Esophagus squamous epithelium (tissue), 5 donors: Measurements from ENCODE around the gene GSG1L. TPM values are rescaled to one million over a fixed set of nuclear protein-coding genes. Genes with fewer than 3 reads are reported as not detected.
"Not testable (repeated sequence)": the region's sequence is repeated elsewhere in the genome, so short reads cannot be mapped to it uniquely, and the experiment has no call there.

ENCODE experiments used
- DNase-seq: peaks from one replicate; lab custom pipeline; 2025; lab: John Stamatoyannopoulos, UW
- H3K27ac ChIP-seq, 4 donors: fragments of 200-600 bp; sonication (generic); one replicate each; pipeline ENCODE4 v1.5.1; 2016 to 2019; ENCODE audit warnings: mild to moderate bottlenecking in 1 of 4
- H3K27me3 ChIP-seq, 4 donors: fragments of 200-600 bp; sonication (generic); 1 replicate in 3 of 4; 2 replicates in 1 of 4; pipeline versions ENCODE4 v1.5.1 to v1.6.0; 2017 to 2021; ENCODE audit warnings: antibody characterized with exemption in 1 of 4
- H3K36me3 ChIP-seq, 3 donors: fragments of 200-600 bp; sonication (generic); one replicate each; pipeline ENCODE4 v1.5.1; 2016 to 2019
- H3K4me1 ChIP-seq, 3 donors: fragments of 200-600 bp; sonication (generic); one replicate each; pipeline ENCODE4 v1.5.1; 2017 to 2019
- H3K4me3 ChIP-seq, 4 donors: fragments of 200-600 bp; sonication (generic); 1 replicate in 3 of 4; 2 replicates in 1 of 4; pipeline ENCODE4 v1.5.1; 2016 to 2019; ENCODE audit warnings: mild to moderate bottlenecking in 2 of 4, moderate library complexity in 1 of 4
- H3K9me3 ChIP-seq, 3 donors: fragments of 200-600 bp; sonication (generic); one replicate each; pipeline ENCODE4 v1.5.1; 2016 to 2019
- CTCF ChIP-seq, 6 experiments: fragments of 450-650 bp in 4 of 6; fragments of 200-600 bp in 2 of 6; sonication (generic) in 2 of 6; IDR thresholded peaks; one replicate each; pipeline ENCODE4 v1.5.1; 2016 to 2019; ENCODE audit warnings: antibody characterized with exemption in 6 of 6, mild to moderate bottlenecking in 4 of 6, moderate library complexity in 4 of 6
- POLR2A ChIP-seq, 4 donors: fragments of 450-650 bp; IDR thresholded peaks; one replicate each; pipeline ENCODE4 v1.6.1; 2017; ENCODE audit warnings: antibody characterized with exemption in 4 of 4, mild to moderate bottlenecking in 4 of 4, moderate library complexity in 3 of 4
- WGBS, 2 donors: methylation state at CpG; one replicate each; pipeline ENCODE4 v1.1.5; 2018; 5-methylcytosine and 5-hydroxymethylcytosine counted together
- intact Hi-C: fragments of 100-400 bp; cut with DNase I; formaldehyde crosslinking; loops from one replicate; pipeline ENCODE4 v1.15.0; 2022
- total RNA-seq, 4 donors: library from RNA; depleted of rRNA; stranded (reverse); fragments of >200 nt; gene quantifications; one replicate each; pipeline ENCODE4 v1.1.0, GENCODE V29; 2016
- donor health status: DM: yes; HTN: yes; CAD: no.

The GSG1L gene
- total RNA-seq, 4 donors from 2014 or later: under 0.01 to 0.21 TPM; not detected in 2

DNA sequence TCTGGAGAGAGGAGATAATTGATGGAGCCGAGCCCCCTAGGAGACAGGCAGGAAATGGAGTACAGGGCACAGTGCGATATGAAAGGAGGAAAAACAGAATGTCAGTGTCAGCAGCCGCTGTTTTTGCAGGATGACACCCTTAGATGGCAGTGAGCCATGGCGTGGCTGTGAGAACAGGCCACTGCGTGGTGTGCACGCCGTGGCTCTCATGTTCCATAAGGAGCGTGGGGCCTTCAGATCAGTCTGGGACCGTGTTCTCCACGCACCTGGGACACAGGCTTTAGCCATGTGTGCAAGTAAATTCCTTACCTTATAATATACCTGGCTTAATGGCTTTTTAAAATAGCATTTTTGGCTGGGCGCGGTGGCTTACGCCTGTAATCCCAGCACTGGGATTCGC, 315.6 kb downstream of the GSG1L start:
- Histone ChIP-seq H3K36me3 (peaks cover 0 to 17% (median 0%) of the 10 kb centered on the region in 3 donors), H3K4me1 (peaks cover 0 to 28% (median 5%) of the 10 kb centered on the region in 3 donors), H3K27ac (no peak overlapping the region), H3K27me3 (no peaks in the 10 kb centered on the region), H3K4me3 (no peak overlapping the region), H3K9me3 (no peaks in the 10 kb centered on the region)
- intact Hi-C loops: no loop called here
- 91 to 93% methylated on average over 14 of the region's 14 CpGs for WGBS, 2 donors
- DNase-seq: no peak
- no peak for TF ChIP-seq POLR2A (IDR thresholded peaks at IDR 0.05)
- no peak for TF ChIP-seq CTCF (IDR thresholded peaks at IDR 0.05)

DNA sequence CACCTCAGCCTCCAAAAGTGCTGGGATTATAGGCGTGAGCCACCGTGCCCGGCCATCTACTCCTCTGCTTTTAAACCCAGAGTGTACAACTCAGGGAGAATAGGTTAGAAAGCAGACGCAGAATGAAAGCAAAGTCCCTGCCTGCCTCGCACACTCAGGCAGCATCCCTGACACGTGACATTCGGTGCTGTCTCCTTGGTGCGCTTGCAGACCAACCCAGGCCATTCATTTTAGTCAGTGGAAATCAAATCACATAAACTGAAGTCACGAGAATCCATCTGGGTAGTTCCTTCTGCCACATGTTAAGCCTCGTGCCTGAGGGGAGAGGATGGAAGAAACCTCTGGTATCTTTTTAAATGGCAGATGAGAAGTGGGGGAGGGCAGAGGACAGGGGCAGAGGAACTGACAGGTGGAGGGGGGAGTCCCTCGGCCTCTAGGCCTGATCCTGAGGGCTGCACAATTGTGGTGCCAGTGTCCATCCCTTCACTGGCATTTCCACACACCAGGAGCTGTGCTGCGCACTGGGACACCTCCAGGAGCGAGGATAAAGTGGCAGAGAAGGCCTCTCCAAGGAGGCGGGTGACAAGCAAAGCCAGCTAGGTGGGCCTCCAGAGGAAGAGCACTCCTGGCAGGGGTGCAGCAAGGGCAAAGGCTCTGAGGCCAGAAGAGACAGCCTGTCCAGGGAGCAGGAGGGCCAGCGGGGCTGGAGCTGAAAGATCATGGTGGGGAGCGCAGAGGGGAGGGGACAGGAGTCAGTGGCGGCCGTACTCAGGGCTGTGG, 317.2 kb downstream of the GSG1L start:
- no peak for TF ChIP-seq CTCF (IDR thresholded peaks at IDR 0.05)
- no peak for TF ChIP-seq POLR2A (IDR thresholded peaks at IDR 0.05)
- H3K27me3 ChIP-seq: no peaks in the 10 kb centered on the region
- no peak overlapping the region for H3K27ac ChIP-seq
- peaks cover 5 to 42% (median 5%) of the 10 kb centered on the region in 3 donors for H3K4me1 ChIP-seq
- 91 to 95% methylated on average over 16 of the region's 18 CpGs for WGBS, 2 donors
- no peaks in the 10 kb centered on the region for H3K9me3 ChIP-seq
- DNase-seq: no peak
- intact Hi-C loops: no loop called here
- no peak overlapping the region for H3K4me3 ChIP-seq
- H3K36me3 ChIP-seq: peaks cover 0 to 15% (median 0%) of the 10 kb centered on the region in 3 donors

DNA sequence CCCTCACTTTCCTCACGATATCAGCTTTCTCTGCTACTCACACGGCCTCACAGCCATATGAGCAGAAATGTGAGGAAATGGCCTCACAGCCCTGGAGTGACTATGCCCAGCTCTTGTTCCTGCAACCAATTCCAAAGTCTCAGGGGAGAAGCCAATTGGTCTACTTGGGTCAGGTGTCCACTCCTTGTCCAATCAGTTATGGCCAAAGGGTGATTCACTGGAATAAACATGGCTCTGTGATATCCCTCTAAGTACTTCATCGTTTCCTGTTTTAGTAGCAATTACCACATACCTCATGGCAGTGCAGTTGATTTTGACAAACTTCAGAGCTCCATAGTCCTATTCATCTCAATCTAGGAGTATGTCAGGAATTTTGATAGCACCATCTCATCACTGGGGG, 318.2 kb downstream of the GSG1L start:
- no peak overlapping the region for H3K27ac ChIP-seq
- no peaks in the 10 kb centered on the region for H3K27me3 ChIP-seq
- H3K9me3 ChIP-seq: no peaks in the 10 kb centered on the region
- intact Hi-C loops: no loop called here
- no peak overlapping the region for H3K4me3 ChIP-seq
- TF ChIP-seq CTCF (IDR thresholded peaks at IDR 0.05) (no peak), POLR2A (IDR thresholded peaks at IDR 0.05) (no peak)
- H3K4me1 ChIP-seq: peaks cover 5 to 42% (median 5%) of the 10 kb centered on the region in 3 donors
- 90 to 94% methylated on average over 3 of the region's 3 CpGs for WGBS, 2 donors
- peaks cover 0 to 24% (median 0%) of the 10 kb centered on the region in 3 donors for H3K36me3 ChIP-seq
- DNase-seq: no peak

GRCh38 chr16:27743963-27744362, 319.6 kb downstream of the GSG1L start:
- no peak for TF ChIP-seq POLR2A (IDR thresholded peaks at IDR 0.05)
- no peak for TF ChIP-seq CTCF (IDR thresholded peaks at IDR 0.05)
- 78 to 79% methylated on average over 5 of the region's 5 CpGs for WGBS, 2 donors
- DNase-seq: no peak
- peak overlapping the region in 1 of 4 donors; percentile 51 for H3K27ac ChIP-seq
- H3K9me3 ChIP-seq: no peaks in the 10 kb centered on the region
- peaks cover 0 to 22% (median 0%) of the 10 kb centered on the region in 3 donors for H3K36me3 ChIP-seq
- no peak overlapping the region for H3K4me3 ChIP-seq
- intact Hi-C loops: no loop called here
- H3K27me3 ChIP-seq: no peaks in the 10 kb centered on the region
- peaks cover 5 to 35% (median 5%) of the 10 kb centered on the region in 3 donors for H3K4me1 ChIP-seq

GRCh38 chr16:27743001-27743400, 320.5 kb downstream of the GSG1L start:
- DNase-seq, intact Hi-C loops, H3K27me3 ChIP-seq, H3K9me3 ChIP-seq, H3K4me3 ChIP-seq: not testable (repeated sequence)
- H3K36me3 ChIP-seq: peaks cover 0 to 22% (median 0%) of the 10 kb centered on the region in 3 donors
- WGBS, 2 donors: 95 to 98% methylated on average over 3 of the region's 3 CpGs
- H3K4me1 ChIP-seq: peaks cover 0 to 28% (median 5%) of the 10 kb centered on the region in 3 donors
- H3K27ac ChIP-seq: peak overlapping the region in 3 of 4 donors; percentile 43 to 75 (median 51)
